ENCODE data around the gene CPLX4.

- no peak for TF ChIP-seq CTCF (IDR thresholded peaks at IDR 0.05)
- no peak for TF ChIP-seq POLR2A (IDR thresholded peaks at IDR 0.05)
- no peak for TF ChIP-seq EP300 (IDR thresholded peaks at IDR 0.05)
Observed at GRCh38 chr18:59265246-59265973, 53.0 kb downstream of the CPLX4 start.

All from ovary (tissue), 3 donors.